HCT116 (cell line): ENCODE data around the gene RIMBP2. TPM values are rescaled to one million over a fixed set of nuclear protein-coding genes. Genes with fewer than 3 reads are reported as not detected.

Experiments used
- ATAC-seq: fragments of 200-7000 bp; cut with Tn5 transposase; 2 replicates; pipeline ENCODE4 v1.9.1; 2020; ENCODE audit warnings: mild to moderate bottlenecking, moderate library complexity
- BruUV-seq: library from RNA; stranded (reverse); fragments of 400-500 nt; replicated peaks from 2 replicates; lab custom pipeline; 2021; lab: Mats Ljungman, UMichigan
- CTCF ChIA-PET: fragments of 300-600 bp; sonication (Branson Sonifier 250); formaldehyde crosslinking; loops from one replicate; lab custom pipeline; 2021; ENCODE audit warnings: antibody characterized with exemption; lab: Charles Lee
- POLR2A ChIA-PET: fragments of 300-600, 350-600 bp; sonication (Branson Sonifier 250); formaldehyde crosslinking; loops from one replicate; lab custom pipeline; 2021; ENCODE audit warnings: antibody characterized with exemption; lab: Charles Lee
- RAD21 ChIA-PET, 2 experiments: fragments of 300-600 bp; sonication (Branson Sonifier 250); formaldehyde crosslinking; loops; one replicate each; lab custom pipeline; 2023; ENCODE audit warnings: low total read pairs in 2 of 2; ENCODE audit not compliant: uncharacterized antibody in 2 of 2, unreplicated experiment in 2 of 2, low non-redundant PET in 1 of 2; lab: Charles Lee
- DNase-seq: peaks from one replicate; pipeline ENCODE4 v3.0.0-alpha.2; 2010; ENCODE audit warnings: low read depth, low spot score
- H2AFZ ChIP-seq: fragments of 200-600 bp; shearing (Covaris generic), sonication (generic); 2 replicates; pipeline ENCODE4 v1.6.1; 2017; ENCODE audit warnings: low read depth, mixed run types, mixed read lengths, antibody characterized with exemption, low read length; ENCODE audit not compliant: poor library complexity, severe bottlenecking
- H3K27ac ChIP-seq: 2 replicates; pipeline ENCODE4 v1.5.1; 2012; ENCODE audit warnings: low read depth, low read length
- H3K27me3 ChIP-seq: fragments of 200-600 bp; sonication (generic); 2 replicates; pipeline ENCODE4 v1.6.1; 2016; ENCODE audit warnings: mixed run types, low read length, mixed read lengths; ENCODE audit not compliant: insufficient read depth
- H3K36me3 ChIP-seq, 2 experiments: fragments of 200-500 bp in 1 of 2; fragments of 200-600 bp in 1 of 2; sonication (Bioruptor generic) in 1 of 2; sonication (generic) in 1 of 2; 2 replicates each; pipeline versions ENCODE4 v1.5.1 to v1.6.1; 2014 to 2016; ENCODE audit warnings: low read length in 2 of 2, inconsistent platforms in 1 of 2, mixed read lengths in 1 of 2, mixed run types in 1 of 2; ENCODE audit not compliant: insufficient read depth in 2 of 2, control insufficient read depth in 1 of 2
- H3K4me1 ChIP-seq, 2 experiments: fragments of 200-600 bp in 1 of 2; sonication (generic) in 1 of 2; 2 replicates each; pipeline versions ENCODE4 v1.5.1 to v1.6.1; 2012 to 2017; ENCODE audit warnings: low read length in 2 of 2, inconsistent platforms in 1 of 2, mild to moderate bottlenecking in 1 of 2, mixed read lengths in 1 of 2, mixed run types in 1 of 2, moderate library complexity in 1 of 2; ENCODE audit not compliant: insufficient read depth in 2 of 2, control insufficient read depth in 1 of 2
- H3K4me2 ChIP-seq: fragments of 200-600 bp; sonication (generic); 2 replicates; pipeline ENCODE4 v1.6.1; 2017; ENCODE audit warnings: mixed run types, low read length, mixed read lengths
- H3K4me3 ChIP-seq, 2 experiments: fragments of 200-600 bp in 1 of 2; sonication (generic) in 1 of 2; replicated peaks in 1 of 2; 2 replicates each; pipeline ENCODE4 v1.5.1; 2011 to 2016; ENCODE audit warnings: low read length in 2 of 2, control low read depth in 1 of 2, low read depth in 1 of 2, mild to moderate bottlenecking in 1 of 2, mixed read lengths in 1 of 2, mixed run types in 1 of 2
- H3K79me2 ChIP-seq: fragments of 200-600 bp; sonication (generic); 2 replicates; pipeline ENCODE4 v1.6.1; 2017; ENCODE audit warnings: mild to moderate bottlenecking, mixed run types, low read length, moderate library complexity, mixed read lengths; ENCODE audit not compliant: insufficient read depth
- H3K9ac ChIP-seq: fragments of 200-600 bp; sonication (generic); 2 replicates; pipeline ENCODE4 v1.6.1; 2016; ENCODE audit warnings: low read length, mixed read lengths
- H3K9me2 ChIP-seq: fragments of 200-600 bp; sonication (generic), shearing (Covaris generic); 2 replicates; pipeline ENCODE4 v1.6.1; 2017; ENCODE audit warnings: mixed run types, mild to moderate bottlenecking, moderate library complexity; ENCODE audit not compliant: insufficient read depth
- H3K9me3 ChIP-seq, 2 experiments: fragments of 200-500 bp in 1 of 2; fragments of 200-600 bp in 1 of 2; sonication (Bioruptor generic) in 1 of 2; sonication (generic) in 1 of 2; 2 replicates each; pipeline ENCODE4 v1.6.1; 2014 to 2017; ENCODE audit warnings: low read length in 2 of 2, mixed read lengths in 2 of 2, inconsistent platforms in 1 of 2, low read depth in 1 of 2, mild to moderate bottlenecking in 1 of 2, mixed run types in 1 of 2, moderate library complexity in 1 of 2; ENCODE audit not compliant: control insufficient read depth in 1 of 2, insufficient read depth in 1 of 2
- H4K20me1 ChIP-seq: fragments of 200-600 bp; sonication (generic), shearing (Covaris generic); 2 replicates; pipeline ENCODE4 v1.6.1; 2017; ENCODE audit warnings: mixed run types, mild to moderate bottlenecking, moderate library complexity; ENCODE audit not compliant: insufficient read depth
- ATF3 ChIP-seq: IDR thresholded peaks from 2 replicates; pipeline ENCODE4 v1.6.1; 2012
- CTCF ChIP-seq, 3 experiments: fragments of 200-600 bp in 1 of 3; sonication (generic) in 1 of 3; IDR thresholded peaks in 2 of 3; conservative IDR thresholded peaks in 1 of 3; 2 replicates each; pipeline ENCODE4 v1.5.1; 2012 to 2017; ENCODE audit warnings: low read depth in 2 of 3, low read length in 2 of 3, antibody characterized with exemption in 1 of 3, borderline replicate concordance in 1 of 3, control low read depth in 1 of 3, mild to moderate bottlenecking in 1 of 3, mixed read lengths in 1 of 3, mixed run types in 1 of 3, moderate library complexity in 1 of 3; ENCODE audit not compliant: insufficient read depth in 1 of 3
- EGR1 ChIP-seq: IDR thresholded peaks from 2 replicates; pipeline ENCODE4 v1.6.1; 2012; ENCODE audit warnings: low read depth
- ELF1 ChIP-seq: IDR thresholded peaks from 2 replicates; pipeline ENCODE4 v1.6.1; 2012; ENCODE audit warnings: low read depth, borderline replicate concordance
- EZH2 ChIP-seq: fragments of 200-600 bp; sonication (generic); IDR thresholded peaks from 2 replicates; pipeline ENCODE4 v1.6.1; 2017; ENCODE audit warnings: antibody characterized with exemption, mixed run types
- EZH2phosphoT487 ChIP-seq: fragments of 200-600 bp; IDR thresholded peaks from 2 replicates; pipeline ENCODE4 v1.6.1; 2018; ENCODE audit warnings: antibody characterized with exemption, borderline replicate concordance
- FOSL1 ChIP-seq: IDR thresholded peaks from 2 replicates; pipeline ENCODE4 v1.6.1; 2012; ENCODE audit warnings: low read depth
- JUND ChIP-seq: IDR thresholded peaks from 2 replicates; pipeline ENCODE4 v1.6.1; 2012
- MAX ChIP-seq: IDR thresholded peaks from 2 replicates; pipeline ENCODE4 v1.6.1; 2012
- POLR2A ChIP-seq: IDR thresholded peaks from 2 replicates; pipeline ENCODE4 v1.7.0; 2011; ENCODE audit warnings: borderline replicate concordance; ENCODE audit not compliant: insufficient read depth, insufficient read length; ENCODE audit errors: extremely low read depth
- POLR2AphosphoS5 ChIP-seq: IDR thresholded peaks from 2 replicates; pipeline ENCODE4 v1.6.1; 2011; ENCODE audit warnings: mild to moderate bottlenecking, low read depth, low read length, moderate library complexity
- RAD21 ChIP-seq: IDR thresholded peaks from 2 replicates; pipeline ENCODE4 v1.6.1; 2012; ENCODE audit warnings: low read depth, mild to moderate bottlenecking
- REST ChIP-seq: IDR thresholded peaks from 2 replicates; pipeline ENCODE4 v1.6.1; 2012; ENCODE audit warnings: low read depth
- SIN3A ChIP-seq: IDR thresholded peaks from 2 replicates; pipeline ENCODE4 v1.6.1; 2012; ENCODE audit warnings: low read depth
- SP1 ChIP-seq: IDR thresholded peaks from 2 replicates; pipeline ENCODE4 v1.6.1; 2012; ENCODE audit warnings: low read depth
- SRF ChIP-seq: IDR thresholded peaks from 2 replicates; pipeline ENCODE4 v1.6.1; 2012; ENCODE audit warnings: low read depth
- TCF7L2 ChIP-seq: IDR thresholded peaks from 2 replicates; pipeline ENCODE4 v1.7.0; 2011; ENCODE audit warnings: borderline replicate concordance, inconsistent platforms; ENCODE audit not compliant: insufficient read depth, insufficient read length; ENCODE audit errors: extremely low read depth
- YY1 ChIP-seq: IDR thresholded peaks from 2 replicates; pipeline ENCODE4 v1.6.1; 2011; ENCODE audit warnings: low read length, low read depth, moderate library complexity, mild to moderate bottlenecking; ENCODE audit not compliant: insufficient replicate concordance; ENCODE audit errors: extremely low read depth
- intact Hi-C: fragments of 100-400 bp; cut with micrococcal nuclease; formaldehyde crosslinking; loops from 2 replicates; pipeline ENCODE4 v1.10.0; 2022
- total RNA-seq: library from RNA; stranded (reverse); gene quantifications from one replicate; pipeline ENCODE4 v1.2.1, GENCODE V29; 2021; ENCODE audit not compliant: unreplicated experiment

Gene RIMBP2
- total RNA-seq, 1 experiment from 2014 or later: not detected

- DNase-seq: no peak
- no peaks in the 10 kb centered on the region for H3K27me3 ChIP-seq
- intact Hi-C loops: no loop called here
- POLR2A ChIA-PET: no interaction called here
- no peaks in the 10 kb centered on the region for H3K9me3 ChIP-seq
- H3K27ac ChIP-seq: no peak overlapping the region
- RAD21 ChIA-PET: no interaction called here
- CTCF ChIA-PET: no interaction called here
- H3K9ac ChIP-seq: no peak overlapping the region
- no TSS peak for BruUV-seq
- no peaks in the 10 kb centered on the region for H4K20me1 ChIP-seq
- no peaks in the 10 kb centered on the region for H3K36me3 ChIP-seq
- TF ChIP-seq YY1: no peak
- no peak for TF ChIP-seq RAD21
- no peak for TF ChIP-seq FOSL1
- TF ChIP-seq JUND: no peak
- no peak for TF ChIP-seq REST
- TF ChIP-seq EZH2: no peak
- TF ChIP-seq SP1: no peak
- TF ChIP-seq CTCF (IDR thresholded peaks at IDR 0.05 in 2 of 3, conservative IDR thresholded peaks at IDR 0.05 in 1 of 3; ENCODE audit: borderline replicate concordance in 1 of 3, insufficient read depth in 1 of 3, low read depth in 2 of 3, low read length in 2 of 3): no peak
- no peak for TF ChIP-seq POLR2AphosphoS5
- no peak for TF ChIP-seq ELF1
- TF ChIP-seq MAX: no peak
- no peak for TF ChIP-seq POLR2A
- no peak for TF ChIP-seq SRF
- TF ChIP-seq EZH2phosphoT487: no peak
- no peak for TF ChIP-seq ATF3
- no peak for TF ChIP-seq EGR1
- TF ChIP-seq TCF7L2: no peak
- no peak for TF ChIP-seq SIN3A
- TF ChIP-seq, all 23 proteins: peak for 0
- H3K79me2 ChIP-seq: no peaks in the 10 kb centered on the region
- ATAC-seq: no peak
- H3K4me3 ChIP-seq: no peak overlapping the region
- no peak overlapping the region for H2AFZ ChIP-seq
- no peaks in the 10 kb centered on the region for H3K9me2 ChIP-seq
- H3K4me2 ChIP-seq: no peak overlapping the region
- no peaks in the 10 kb centered on the region for H3K4me1 ChIP-seq
Measured at GRCh38 chr12:130658145-130658911, 57.8 kb downstream of the RIMBP2 start.
